ENCODE measurements around the gene HNRNPUL2. TPM values are rescaled to one million over a fixed set of nuclear protein-coding genes. Genes with fewer than 3 reads are reported as not detected.

The HNRNPUL2 gene
- total and polyA plus RNA-seq, 2 of the 4 experiments (the other 2 are of a cell fraction), result 3.9 to 30.2 TPM

GRCh38 chr11:62689421-62690183 is 37.7 kb downstream of the HNRNPUL2 start, which contains the start of gene LRRN4CL:
Gene LRRN4CL, minus strand, starts transcription at chr11:62689530. Its CDS starts 1,022 bp downstream, at chr11:62688508.
- Histone ChIP-seq H2AK9ac (replicated peaks; ENCODE audit: low read depth, low read length, poor library complexity) (peak within 1 kb of the TSS; percentile 89), H3K79me1 (ENCODE audit: low read depth in 1 of 2, low read length in 2 of 2) (peaks cover 0 to 4% of the 10 kb centered on the region in 2 experiments; a peak in 1 of 4 replicates), H2BK15ac (ENCODE audit: low read depth, low read length) (peak within 1 kb of the TSS; percentile 55; the same call in 1 of the 3 replicates), H2BK20ac (ENCODE audit: low read depth, low read length) (peak within 1 kb of the TSS; percentile 60), H3K9me3 (ENCODE audit: control insufficient read depth, insufficient read depth, low read length) (no peaks in the 10 kb centered on the region), H3K27ac (ENCODE audit: insufficient read depth, low read length) (peak within 1 kb of the TSS; percentile 66; the same call in 1 of the 2 replicates), H3K4me1 (ENCODE audit: control insufficient read depth, insufficient read depth, low read length) (peaks cover 9% of the 10 kb centered on the region; the same call in 1 of the 2 replicates), H3K4me2 (ENCODE audit: low read depth, low read length) (peak within 1 kb of the TSS; percentile 32; the same call in 1 of the 2 replicates), H3K23ac (ENCODE audit: low read depth, low read length) (peak within 1 kb of the TSS; percentile 75; the same call in 1 of the 2 replicates), H3K36me3 (ENCODE audit: control insufficient read depth, insufficient read depth, low read length) (peaks cover 21% of the 10 kb centered on the region), H3K56ac (ENCODE audit: extremely low read depth, insufficient read depth, low read length) (no peak within 1 kb of the TSS), H2AK5ac (ENCODE audit: low read depth, low read length) (peak within 1 kb of the TSS; percentile 93), H2AFZ (replicated peaks; ENCODE audit: low read length, poor library complexity) (peak within 1 kb of the TSS; percentile 80), H4K5ac (ENCODE audit: low read depth, low read length) (peak within 1 kb of the TSS; percentile 27; the same call in 1 of the 2 replicates), H3K27me3 (ENCODE audit: control insufficient read depth, insufficient read depth, low read length) (no peaks in the 10 kb centered on the region), H4K8ac (ENCODE audit: low read depth in 2 of 2, low read length in 2 of 2) (peak within 1 kb of the TSS; percentile 60 to 86; a peak in 3 of 4 replicates), H3K4me3 (ENCODE audit: insufficient read depth, low read depth, low read length) (no peak within 1 kb of the TSS), H2BK120ac (ENCODE audit: low read depth, low read length) (peak within 1 kb of the TSS; percentile 61), H3K9me1 (ENCODE audit: insufficient read depth, low read length) (peaks cover 6% of the 10 kb centered on the region; the same call in 1 of the 2 replicates), H3K9ac (ENCODE audit: low read depth, low read length) (no peak within 1 kb of the TSS; the same call in 1 of the 2 replicates), H3K18ac (ENCODE audit: low read depth, low read length) (peak within 1 kb of the TSS; percentile 16; the same call in 1 of the 2 replicates), H4K20me1 (ENCODE audit: insufficient read depth, low read length) (0 out of 2 replicates have a peak, but pooled peaks cover 6% of the 10 kb centered on the region), H3K4ac (ENCODE audit: low read depth, low read length) (peak within 1 kb of the TSS; percentile 82), H4K91ac (ENCODE audit: insufficient read depth, low read depth, low read length) (peak within 1 kb of the TSS; percentile 68), H2BK5ac (ENCODE audit: low read depth, low read length, poor library complexity, severe bottlenecking) (peak within 1 kb of the TSS; percentile 44), H3K14ac (replicated peaks; ENCODE audit: low read depth, low read length) (peak within 1 kb of the TSS; percentile 70)
- intact Hi-C loops (cut with micrococcal nuclease) (loop anchor here (10.0 kb wide), 1 partner anchor 95 kb away; the partner anchor contains the start of gene TUT1), dilution Hi-C loops (cut with HindIII; ENCODE audit: low sequenced_read_pairs, unreplicated experiment) (no loop called here), in situ Hi-C loops (cut with MboI; ENCODE audit: low sequenced_read_pairs) (loop anchor here (10.0 kb wide), 1 partner anchor 295 kb away; no protein-coding TSS in a partner anchor)
- no TSS peak for BruUV-seq (replicated peaks)
- ATAC-seq (ENCODE audit: low read depth) (peak; percentile 88), DNase-seq (peak; percentile 86)
- TF ChIP-seq FOS (IDR thresholded peaks at IDR 0.05; ENCODE audit: low read depth, low read length) (peak; percentile 51; the same call in 1 of the 2 replicates), MAZ (IDR thresholded peaks at IDR 0.05; ENCODE audit: borderline replicate concordance, low read depth, low read length) (peak; percentile 66; the same call in 1 of the 2 replicates), CTCF (conservative IDR thresholded peaks at IDR 0.05; ENCODE audit: low read depth, low read length) (no peak), CEBPB (IDR thresholded peaks at IDR 0.05; ENCODE audit: low read depth, low read length) (peak; percentile 70), RAD21 (IDR thresholded peaks at IDR 0.05; ENCODE audit: low read length) (no peak), USF2 (IDR thresholded peaks at IDR 0.05; ENCODE audit: low read depth, low read length) (peak; percentile 49; the same call in 1 of the 2 replicates), MXI1 (IDR thresholded peaks at IDR 0.05; ENCODE audit: borderline replicate concordance, low read depth, low read length) (peak; percentile 49; the same call in 1 of the 2 replicates), ELK1 (IDR thresholded peaks at IDR 0.05; ENCODE audit: borderline replicate concordance, low read depth, low read length) (no peak), RCOR1 (IDR thresholded peaks at IDR 0.05; ENCODE audit: insufficient replicate concordance, low read length) (no peak)
- ChIA-PET CTCF (interaction anchor here (0.6 to 2.0 kb wide), 7 partner anchors 9 to 322 kb away, joined by 3 to 5 read pairs (median 3); partner anchors contain the start of gene UBXN1), POLR2A (ENCODE audit: unreplicated experiment) (interaction anchor here (0.8 to 1.1 kb wide), 2 partner anchors 9 to 115 kb away, joined by 3 to 4 read pairs; partner anchors contain the start of gene EEF1G)
- no CpG with 5 or more reads among the region's 11 CpGs for WGBS, 2 experiments (ENCODE audit: extremely low coverage in 2 of 2, insufficient read length in 1 of 2)

Measured in IMR-90 (cell line).